ENCODE data around the gene P3H4.

P3H4 gene

DNA sequence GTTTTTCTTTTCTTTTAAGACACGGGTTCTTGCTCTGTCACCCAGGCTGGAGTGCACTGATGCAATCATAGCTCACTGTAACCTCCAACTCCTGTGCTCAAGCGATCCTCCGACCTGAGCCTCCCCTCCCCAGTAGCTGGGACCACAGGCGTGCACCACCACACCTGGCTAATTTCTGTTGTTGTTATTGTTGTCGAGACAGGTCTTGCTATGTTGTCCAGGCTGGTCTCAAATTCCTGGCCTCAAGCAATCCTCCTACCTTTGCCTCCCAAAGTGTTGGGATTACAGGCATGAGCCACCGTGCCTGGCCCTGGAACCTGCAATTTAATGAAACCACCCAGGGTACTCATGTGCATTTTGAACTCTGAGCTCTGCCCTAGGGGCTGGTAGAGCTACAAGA lies 49.4 kb downstream of the P3H4 start:
- Histone ChIP-seq H3K9ac (ENCODE audit: low read depth, low read length) (no peak overlapping the region), H3K4me1 (ENCODE audit: insufficient read depth, low read length) (no peaks in the 10 kb centered on the region), H3K36me3 (ENCODE audit: insufficient read depth, low read length) (peaks cover 20% of the 10 kb centered on the region)

DNA sequence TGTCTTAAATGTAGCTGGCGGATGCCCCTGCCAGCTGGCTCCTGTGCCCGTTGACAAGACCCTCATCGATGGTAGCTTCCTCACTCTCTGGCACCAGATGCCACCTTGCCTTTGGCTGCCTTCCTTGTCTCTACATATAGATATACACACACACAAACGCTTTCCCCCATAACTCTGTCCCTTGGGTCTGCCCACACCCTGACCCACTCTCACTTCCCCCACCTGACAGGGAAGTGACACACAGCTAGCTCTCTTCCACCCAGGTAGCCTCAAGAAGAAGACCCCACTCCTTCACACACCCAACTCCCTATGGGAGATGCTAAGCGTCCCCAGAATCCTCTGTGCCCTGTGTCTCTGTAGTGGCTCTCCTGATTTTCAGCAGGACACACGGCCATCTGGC lies 50.9 kb downstream of the P3H4 start:
- H3K9ac ChIP-seq (ENCODE audit: low read depth, low read length): no peak overlapping the region
- H3K9me3 ChIP-seq (ENCODE audit: control insufficient read depth, insufficient read depth, low read length): no peaks in the 10 kb centered on the region
- peaks cover 19% of the 10 kb centered on the region for H3K36me3 ChIP-seq (ENCODE audit: insufficient read depth, low read length)

More for the DNA sequence above, 49.4 kb downstream of the P3H4 start:
- H3K9me3 ChIP-seq (ENCODE audit: control insufficient read depth, insufficient read depth, low read length): no peaks in the 10 kb centered on the region

DNA sequence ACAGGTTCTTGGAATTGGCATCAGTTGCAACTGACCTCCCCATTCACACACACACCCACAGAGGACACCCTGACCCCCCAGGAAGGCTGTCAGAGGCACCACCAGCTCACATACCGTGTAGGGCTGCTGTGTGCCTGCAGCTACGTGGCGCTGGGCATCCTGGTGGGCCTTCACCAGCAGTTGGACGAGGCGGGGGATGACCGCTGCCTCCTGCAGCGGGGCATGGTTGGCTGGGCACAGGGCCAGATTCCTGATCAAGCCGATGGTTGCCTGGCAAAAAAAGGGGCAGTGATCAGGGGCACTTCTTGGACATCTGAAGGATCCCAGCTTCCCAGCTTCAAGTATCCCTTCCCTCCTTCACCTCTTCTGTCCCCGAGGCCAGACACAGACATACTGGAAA lies 53.1 kb downstream of the P3H4 start:
- Histone ChIP-seq H3K9ac (ENCODE audit: low read depth, low read length) (no peak overlapping the region), H3K4me1 (ENCODE audit: insufficient read depth, low read length) (no peaks in the 10 kb centered on the region), H3K36me3 (ENCODE audit: insufficient read depth, low read length) (peaks cover 15% of the 10 kb centered on the region), H3K9me3 (ENCODE audit: control insufficient read depth, insufficient read depth, low read length) (no peaks in the 10 kb centered on the region)

More for the DNA sequence above, 50.9 kb downstream of the P3H4 start:
- H3K4me1 ChIP-seq (ENCODE audit: insufficient read depth, low read length): no peaks in the 10 kb centered on the region

DNA sequence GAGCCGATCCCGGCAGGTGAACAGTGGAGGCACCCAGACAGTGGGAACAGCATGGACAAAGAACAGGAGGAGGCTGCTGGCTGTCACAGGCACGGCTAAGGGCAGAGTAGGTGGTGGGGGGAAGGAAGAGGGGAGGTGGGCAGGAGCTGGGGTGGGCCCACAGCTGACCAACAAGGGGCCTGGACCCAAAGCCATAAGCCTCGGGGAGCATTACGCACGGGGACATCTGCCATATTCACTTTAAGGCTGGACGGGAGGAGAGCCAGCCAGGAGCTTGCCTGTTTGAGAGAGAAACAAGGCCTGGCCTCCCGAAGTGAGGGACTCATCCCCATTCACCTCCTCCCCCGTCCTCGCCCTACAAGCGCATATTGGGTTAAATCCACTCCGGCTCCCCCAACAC lies 57.7 kb downstream of the P3H4 start:
- Histone ChIP-seq H3K4me1 (ENCODE audit: insufficient read depth, low read length) (no peaks in the 10 kb centered on the region), H3K9ac (ENCODE audit: low read depth, low read length) (no peak overlapping the region), H3K36me3 (ENCODE audit: insufficient read depth, low read length) (peaks cover 8% of the 10 kb centered on the region), H3K9me3 (ENCODE audit: control insufficient read depth, insufficient read depth, low read length) (no peaks in the 10 kb centered on the region)
